Measurements from ENCODE around the gene HAPLN2.

DNA sequence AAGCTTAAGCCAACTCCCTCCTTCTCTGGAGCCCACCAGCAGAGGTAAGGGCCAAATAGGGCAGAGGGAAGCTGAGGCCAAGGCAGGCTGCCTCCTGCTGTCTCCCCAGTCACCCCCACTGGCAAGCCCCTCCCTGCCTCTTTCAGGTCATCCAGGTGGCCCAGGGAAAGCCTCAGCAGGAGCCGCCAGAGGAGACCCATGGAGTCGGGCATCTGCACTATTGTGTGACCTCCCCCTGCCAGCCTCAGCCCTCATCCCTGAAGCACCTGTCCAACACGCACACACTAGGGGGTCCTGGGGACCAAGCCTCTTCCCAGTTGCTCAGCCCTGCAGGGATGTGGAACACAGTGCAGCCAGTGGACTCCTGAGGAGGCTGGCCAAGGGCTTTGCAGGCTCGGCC, 32.9 kb upstream of the HAPLN2 start:
- TF ChIP-seq POLR2A (IDR thresholded peaks at IDR 0.05) (no peak), EP300 (IDR thresholded peaks at IDR 0.05) (no peak), POLR2AphosphoS5 (IDR thresholded peaks at IDR 0.05) (no peak)
- TF ChIP-seq, protein P1, sequence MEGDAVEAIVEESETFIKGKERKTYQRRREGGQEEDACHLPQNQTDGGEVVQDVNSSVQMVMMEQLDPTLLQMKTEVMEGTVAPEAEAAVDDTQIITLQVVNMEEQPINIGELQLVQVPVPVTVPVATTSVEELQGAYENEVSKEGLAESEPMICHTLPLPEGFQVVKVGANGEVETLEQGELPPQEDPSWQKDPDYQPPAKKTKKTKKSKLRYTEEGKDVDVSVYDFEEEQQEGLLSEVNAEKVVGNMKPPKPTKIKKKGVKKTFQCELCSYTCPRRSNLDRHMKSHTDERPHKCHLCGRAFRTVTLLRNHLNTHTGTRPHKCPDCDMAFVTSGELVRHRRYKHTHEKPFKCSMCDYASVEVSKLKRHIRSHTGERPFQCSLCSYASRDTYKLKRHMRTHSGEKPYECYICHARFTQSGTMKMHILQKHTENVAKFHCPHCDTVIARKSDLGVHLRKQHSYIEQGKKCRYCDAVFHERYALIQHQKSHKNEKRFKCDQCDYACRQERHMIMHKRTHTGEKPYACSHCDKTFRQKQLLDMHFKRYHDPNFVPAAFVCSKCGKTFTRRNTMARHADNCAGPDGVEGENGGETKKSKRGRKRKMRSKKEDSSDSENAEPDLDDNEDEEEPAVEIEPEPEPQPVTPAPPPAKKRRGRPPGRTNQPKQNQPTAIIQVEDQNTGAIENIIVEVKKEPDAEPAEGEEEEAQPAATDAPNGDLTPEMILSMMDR (IDR thresholded peaks at IDR 0.05) = no peak

All from sigmoid colon (tissue), 4 donors.